DOHH2 (cell line): ENCODE data around the gene MT2A.

Source experiments
- H3F3A ChIP-seq: fragments of 200-600 bp; sonication (generic), shearing (Covaris generic); 2 replicates; pipeline ENCODE4 v1.6.0; 2016; ENCODE audit warnings: antibody characterized with exemption, mild to moderate bottlenecking; ENCODE audit not compliant: control insufficient read depth, insufficient read depth
- H3K27ac ChIP-seq: fragments of 200-600 bp; sonication (generic); 2 replicates; pipeline ENCODE4 v1.5.1; 2014; ENCODE audit warnings: low read depth, mild to moderate bottlenecking, low read length, moderate library complexity
- H3K27me3 ChIP-seq: fragments of 200-600 bp; sonication (generic); 2 replicates; pipeline ENCODE4 v1.6.1; 2014; ENCODE audit warnings: mild to moderate bottlenecking, low read length, mixed read lengths; ENCODE audit not compliant: control insufficient read depth
- H3K36me3 ChIP-seq: fragments of 200-600 bp; sonication (generic); 2 replicates; pipeline ENCODE4 v1.6.1; 2014; ENCODE audit warnings: mild to moderate bottlenecking, low read length, moderate library complexity, mixed read lengths; ENCODE audit not compliant: control insufficient read depth
- H3K4me1 ChIP-seq: fragments of 200-600 bp; sonication (generic); 2 replicates; pipeline ENCODE4 v1.6.1; 2014; ENCODE audit warnings: mild to moderate bottlenecking, low read length, mixed read lengths; ENCODE audit not compliant: control insufficient read depth
- H3K4me2 ChIP-seq: fragments of 200-600 bp; sonication (generic); 2 replicates; pipeline ENCODE4 v1.6.0; 2014; ENCODE audit warnings: mild to moderate bottlenecking, low read length, moderate library complexity
- H3K4me3 ChIP-seq: fragments of 200-600 bp; sonication (generic); 2 replicates; pipeline ENCODE4 v1.5.1; 2014; ENCODE audit warnings: mild to moderate bottlenecking, low read length, mixed read lengths
- H3K79me2 ChIP-seq: fragments of 200-600 bp; sonication (generic); 2 replicates; pipeline ENCODE4 v1.6.1; 2014; ENCODE audit warnings: mild to moderate bottlenecking, low read length, mixed read lengths; ENCODE audit not compliant: control insufficient read depth
- H3K9me2 ChIP-seq: fragments of 200-600 bp; sonication (generic); replicated peaks from 2 replicates; pipeline ENCODE4 v1.6.1; 2014; ENCODE audit warnings: mild to moderate bottlenecking, low read length, mixed read lengths; ENCODE audit not compliant: control insufficient read depth
- H3K9me3 ChIP-seq: fragments of 200-600 bp; sonication (generic); 2 replicates; pipeline ENCODE4 v1.6.1; 2014; ENCODE audit warnings: antibody characterized with exemption, low read length, mixed read lengths; ENCODE audit not compliant: control insufficient read depth, insufficient read depth
- H4K20me1 ChIP-seq: fragments of 200-600 bp; sonication (generic); 2 replicates; pipeline ENCODE4 v1.6.0; 2014; ENCODE audit warnings: low read depth, mild to moderate bottlenecking, antibody characterized with exemption, low read length, moderate library complexity; ENCODE audit not compliant: control insufficient read depth, insufficient read depth
- CTCF ChIP-seq: fragments of 200-600 bp; sonication (generic); IDR thresholded peaks from one replicate; pipeline ENCODE4 v1.5.1; 2014; ENCODE audit warnings: antibody characterized with exemption, mild to moderate bottlenecking, low read depth, low read length; ENCODE audit not compliant: poor library complexity, severe bottlenecking
- EZH2phosphoT487 ChIP-seq: fragments of 200-600 bp; sonication (generic); IDR thresholded peaks from 2 replicates; pipeline ENCODE4 v1.6.1; 2017; ENCODE audit warnings: borderline replicate concordance, mild to moderate bottlenecking, antibody characterized with exemption, low read length, moderate library complexity, mixed read lengths

The MT2A gene

GRCh38 chr16:56571525-56571924 lies 36.9 kb upstream of the MT2A start:
- Histone ChIP-seq H3F3A (no peaks in the 10 kb centered on the region), H3K27me3 (no peaks in the 10 kb centered on the region; the same call in 1 of the 2 replicates), H3K9me2 (no peaks in the 10 kb centered on the region), H3K4me2 (no peak overlapping the region), H3K36me3 (no peaks in the 10 kb centered on the region), H3K9me3 (no peaks in the 10 kb centered on the region), H4K20me1 (no peaks in the 10 kb centered on the region), H3K27ac (no peak overlapping the region), H3K79me2 (no peaks in the 10 kb centered on the region), H3K4me3 (no peak overlapping the region), H3K4me1 (no peaks in the 10 kb centered on the region)
- TF ChIP-seq EZH2phosphoT487 (no peak), CTCF (no peak)

DNA sequence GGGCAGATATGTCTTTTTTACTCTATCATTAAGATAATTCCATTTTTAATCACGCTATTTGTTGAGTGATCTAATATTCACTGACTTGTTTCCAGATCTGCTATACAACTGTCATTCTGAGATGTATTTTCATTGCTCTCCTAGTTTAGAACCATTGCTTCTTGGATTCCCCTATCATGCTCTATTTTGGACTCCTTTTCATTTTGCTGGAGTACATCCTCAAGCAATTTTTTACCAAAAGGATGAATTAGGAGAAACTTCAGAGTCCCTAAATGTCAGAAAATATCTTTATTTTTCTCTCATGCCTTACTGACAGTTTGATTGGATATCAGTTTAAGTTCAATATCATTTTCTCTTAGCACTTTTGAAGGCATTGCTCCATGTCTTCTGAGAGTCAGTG lies 33.8 kb upstream of the MT2A start:
- Histone ChIP-seq H3K9me3 (no peaks in the 10 kb centered on the region), H3K9me2 (no peaks in the 10 kb centered on the region), H3K27me3 (no peaks in the 10 kb centered on the region; the same call in 1 of the 2 replicates), H3K4me1 (no peaks in the 10 kb centered on the region), H4K20me1 (no peaks in the 10 kb centered on the region), H3K36me3 (no peaks in the 10 kb centered on the region), H3K4me2 (no peak overlapping the region), H3F3A (no peaks in the 10 kb centered on the region), H3K4me3 (no peak overlapping the region), H3K27ac (no peak overlapping the region), H3K79me2 (no peaks in the 10 kb centered on the region)
- no peak for TF ChIP-seq EZH2phosphoT487
- no peak for TF ChIP-seq CTCF

DNA sequence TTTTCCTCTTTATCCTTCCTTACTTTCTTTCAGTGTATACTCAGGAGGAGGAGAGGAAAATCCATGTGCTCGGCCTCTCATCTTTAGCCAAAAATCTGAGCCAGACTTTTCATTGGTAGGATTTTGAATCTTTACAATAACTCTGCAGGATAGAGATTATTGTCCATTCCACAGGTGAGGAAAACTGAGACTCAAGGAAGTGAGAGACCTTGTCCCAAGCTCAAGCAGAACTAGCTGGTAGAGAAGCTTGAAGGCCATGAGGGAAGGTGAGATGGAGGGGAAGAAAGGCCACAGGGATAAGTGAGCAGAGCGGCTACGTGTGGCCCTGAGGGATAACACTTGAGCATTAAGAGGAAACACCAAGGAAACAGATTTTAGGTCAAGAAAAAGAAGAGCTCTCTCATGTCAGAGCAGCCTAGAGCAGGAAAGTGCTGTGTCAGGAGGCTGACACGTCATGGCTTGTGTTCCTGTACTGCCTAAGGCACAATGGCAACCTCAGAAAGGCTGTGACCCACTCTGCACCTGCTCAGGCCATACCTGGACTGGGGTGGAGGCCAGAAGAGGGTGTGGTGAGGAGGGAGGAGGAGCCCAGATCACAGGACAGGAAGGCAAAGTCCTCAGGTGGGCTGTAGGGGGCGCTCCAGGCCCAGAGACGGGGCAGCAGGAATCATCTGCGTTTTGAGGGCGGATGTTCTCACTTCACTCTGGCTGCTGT lies 31.6 kb upstream of the MT2A start:
- no peaks in the 10 kb centered on the region for H3K79me2 ChIP-seq
- H4K20me1 ChIP-seq: no peaks in the 10 kb centered on the region
- no peaks in the 10 kb centered on the region for H3K4me1 ChIP-seq
- H3K27ac ChIP-seq: no peak overlapping the region
- H3K36me3 ChIP-seq: no peaks in the 10 kb centered on the region
- H3K4me2 ChIP-seq: no peak overlapping the region
- no peaks in the 10 kb centered on the region for H3K9me2 ChIP-seq
- no peak overlapping the region for H3K4me3 ChIP-seq
- H3K27me3 ChIP-seq: no peaks in the 10 kb centered on the region
- no peaks in the 10 kb centered on the region for H3K9me3 ChIP-seq
- no peaks in the 10 kb centered on the region for H3F3A ChIP-seq
- peak; percentile 89 for TF ChIP-seq CTCF
- no peak for TF ChIP-seq EZH2phosphoT487
